CD4-positive, alpha-beta T cell treated with Interleukin-15 for 4 hours (primary cell): ENCODE data around the gene ASPRV1.

Source experiments
- DNase-seq: peaks from one replicate; pipeline ENCODE4 v3.0.0-alpha.2; 2020; ENCODE audit warnings: low spot score

Gene ASPRV1

GRCh38 chr2:69988086-69988635 lies 26.7 kb upstream of the ASPRV1 start:
- no peak for DNase-seq

- no peak for DNase-seq
Measured at GRCh38 chr2:69986691-69987090, 25.3 kb upstream of the ASPRV1 start.

GRCh38 chr2:69985688-69986087 lies 24.3 kb upstream of the ASPRV1 start:
- DNase-seq = peak; percentile 6

- no peak for DNase-seq
Measured at GRCh38 chr2:69985216-69985615, 23.8 kb upstream of the ASPRV1 start.

GRCh38 chr2:69983392-69983966 lies 22.0 kb upstream of the ASPRV1 start:
- DNase-seq = no peak

GRCh38 chr2:69979902-69980807 lies 18.7 kb upstream of the ASPRV1 start:
- no peak for DNase-seq

GRCh38 chr2:69977906-69978482 lies 16.6 kb upstream of the ASPRV1 start:
- DNase-seq = no peak

- no peak for DNase-seq
Measured at GRCh38 chr2:69977186-69977585, 15.8 kb upstream of the ASPRV1 start.

GRCh38 chr2:69975853-69976462 lies 14.5 kb upstream of the ASPRV1 start:
- no peak for DNase-seq

GRCh38 chr2:69975136-69975852 lies 13.9 kb upstream of the ASPRV1 start:
- no peak for DNase-seq

- DNase-seq = no peak
Measured at GRCh38 chr2:69973335-69973735, 11.9 kb upstream of the ASPRV1 start.

- no peak for DNase-seq
Measured at GRCh38 chr2:69972822-69973221, 11.4 kb upstream of the ASPRV1 start.

- DNase-seq = no peak
Measured at GRCh38 chr2:69969991-69970390, 8.6 kb upstream of the ASPRV1 start.

- no peak for DNase-seq
Measured at GRCh38 chr2:69969126-69969983, 7.9 kb upstream of the ASPRV1 start.

GRCh38 chr2:69968609-69969008 lies 7.2 kb upstream of the ASPRV1 start:
- DNase-seq = no peak

- no peak for DNase-seq
Measured at GRCh38 chr2:69966496-69966895, 5.1 kb upstream of the ASPRV1 start.

GRCh38 chr2:69965756-69966445 lies 4.5 kb upstream of the ASPRV1 start:
- no peak for DNase-seq

GRCh38 chr2:69964353-69964841 lies 3.0 kb upstream of the ASPRV1 start:
- no peak for DNase-seq

GRCh38 chr2:69962986-69963730 lies 1.7 kb upstream of the ASPRV1 start:
- no peak for DNase-seq
